PFSK-1 (cell line): ENCODE results near the gene ARHGAP8.

Source experiments
- FOXP2 ChIP-seq: optimal IDR thresholded peaks from 2 replicates; pipeline ENCODE3; 2011; ENCODE audit warnings: borderline replicate concordance, control low read depth, inconsistent platforms; ENCODE audit not compliant: insufficient read depth; ENCODE audit errors: extremely low read length, extremely low read depth
- POLR2AphosphoS5 ChIP-seq: IDR thresholded peaks from 2 replicates; pipeline ENCODE4 v1.6.1; 2012; ENCODE audit warnings: low read depth, mild to moderate bottlenecking, control low read depth, low read length, moderate library complexity
- REST ChIP-seq, 2 experiments: IDR thresholded peaks; 2 replicates each; pipeline versions ENCODE4 v1.6.1 to v1.8.0; 2011 to 2012; ENCODE audit warnings: low read depth in 2 of 2, low read length in 2 of 2, control low read depth in 1 of 2, inconsistent platforms in 1 of 2, mild to moderate bottlenecking in 1 of 2, moderate library complexity in 1 of 2; ENCODE audit not compliant: insufficient read depth in 1 of 2
- SIN3A ChIP-seq: IDR thresholded peaks from 2 replicates; pipeline ENCODE4 v1.6.1; 2012; ENCODE audit warnings: mild to moderate bottlenecking, low read length, moderate library complexity, borderline replicate concordance; ENCODE audit not compliant: insufficient read depth
- TAF1 ChIP-seq: IDR thresholded peaks from 2 replicates; pipeline ENCODE4 v1.6.1; 2012; ENCODE audit warnings: low read length, control low read depth, borderline replicate concordance; ENCODE audit not compliant: insufficient read depth

- TF ChIP-seq REST (IDR thresholded peaks at IDR 0.05; ENCODE audit: insufficient read depth in 1 of 2, low read depth in 2 of 2, low read length in 2 of 2) (no peak), SIN3A (no peak), FOXP2 (no peak), TAF1 (no peak), POLR2AphosphoS5 (no peak)
These were observed 12.6 kb downstream of the ARHGAP8 start for GRCh38 chr22:44764974-44765373.
